Measurements from ENCODE around the gene PLCH1.

GRCh38 chr3:155520463-155520862, 224.4 kb downstream of the PLCH1 start:
- TF ChIP-seq CTCF (IDR thresholded peaks at IDR 0.05; ENCODE audit: low read length) = no peak
- TF ChIP-seq EZH2 (IDR thresholded peaks at IDR 0.05; ENCODE audit: borderline replicate concordance, low read length) = no peak
